CD8-positive, alpha-beta memory T cell (primary cell): ENCODE measurements around the gene KCNMA1. TPM values are rescaled to one million over a fixed set of nuclear protein-coding genes. Genes with fewer than 3 reads are reported as not detected.

Source experiments
- CTCF ChIA-PET: fragments of 350-600 bp; sonication (Branson Sonifier 250); formaldehyde crosslinking; loops from one replicate; lab custom pipeline; 2021; ENCODE audit warnings: antibody characterized with exemption; lab: Charles Lee
- POLR2A ChIA-PET: fragments of 350-600 bp; sonication (Branson Sonifier 250); formaldehyde crosslinking; loops from one replicate; lab custom pipeline; 2021; ENCODE audit warnings: antibody characterized with exemption; lab: Charles Lee
- DNase-seq, 5 donors: peaks; one replicate each; pipeline versions ENCODE4 v3.0.0 to v3.0.0-alpha.2; 2020 to 2022; ENCODE audit warnings: mixed read lengths in 1 of 5
- H3K27ac ChIP-seq: one replicate; pipeline ENCODE4 v1.7.0; 2013; ENCODE audit warnings: low read depth, mild to moderate bottlenecking, low read length, moderate library complexity
- H3K27me3 ChIP-seq: 2 replicates; pipeline ENCODE4 v1.7.0; 2013; ENCODE audit warnings: low read length, mild to moderate bottlenecking; ENCODE audit not compliant: insufficient read depth, poor library complexity, severe bottlenecking
- H3K36me3 ChIP-seq: 2 replicates; pipeline ENCODE4 v1.7.0; 2013; ENCODE audit warnings: mild to moderate bottlenecking, low read length, moderate library complexity; ENCODE audit not compliant: insufficient read depth
- H3K4me1 ChIP-seq: 2 replicates; pipeline ENCODE4 v1.7.0; 2013; ENCODE audit warnings: mild to moderate bottlenecking, low read length, moderate library complexity; ENCODE audit not compliant: insufficient read depth
- H3K4me3 ChIP-seq: 2 replicates; pipeline ENCODE4 v1.7.0; 2013; ENCODE audit warnings: mild to moderate bottlenecking, low read length
- H3K9me3 ChIP-seq: 2 replicates; pipeline ENCODE4 v1.7.0; 2013; ENCODE audit warnings: mild to moderate bottlenecking, low read length
- H3K27ac Mint-ChIP-seq, 8 donors: one replicate each; pipeline ENCODE4 v1.8.0; 2020 to 2021; ENCODE audit warnings: mixed read lengths in 8 of 8, mild to moderate bottlenecking in 6 of 8, inconsistent platforms in 3 of 8, moderate library complexity in 3 of 8
- H3K27me3 Mint-ChIP-seq, 2 donors: one replicate each; pipeline ENCODE4 v1.8.0; 2020 to 2021; ENCODE audit warnings: mixed read lengths in 2 of 2, mild to moderate bottlenecking in 1 of 2, moderate library complexity in 1 of 2
- H3K36me3 Mint-ChIP-seq, 3 donors: one replicate each; pipeline ENCODE4 v1.8.0; 2020 to 2021; ENCODE audit warnings: mixed read lengths in 3 of 3, inconsistent platforms in 1 of 3, mild to moderate bottlenecking in 1 of 3
- H3K4me1 Mint-ChIP-seq, 3 donors: one replicate each; pipeline ENCODE4 v1.8.0; 2020 to 2021; ENCODE audit warnings: mixed read lengths in 3 of 3, inconsistent platforms in 1 of 3, mild to moderate bottlenecking in 1 of 3
- H3K4me3 Mint-ChIP-seq, 7 donors: one replicate each; pipeline ENCODE4 v1.8.0; 2020 to 2021; ENCODE audit warnings: mixed read lengths in 7 of 7, mild to moderate bottlenecking in 6 of 7, moderate library complexity in 4 of 7, inconsistent platforms in 2 of 7
- H3K9me3 Mint-ChIP-seq, 5 donors: one replicate each; pipeline ENCODE4 v1.8.0; 2020 to 2022; ENCODE audit warnings: mixed read lengths in 5 of 5, mild to moderate bottlenecking in 3 of 5, moderate library complexity in 2 of 5, inconsistent platforms in 1 of 5
- polyA plus RNA-seq: library from polyadenylated mRNA; unstranded; fragments of 300-500 nt; fragmentation: Illumina TruSeq; gene quantifications from one replicate; pipeline ENCODE4 v1.2.3, GENCODE V29; 2021
- total RNA-seq, 2 experiments: library from RNA; stranded (reverse); gene quantifications; one replicate each; pipeline ENCODE4 v1.2.3, GENCODE V29; 2021

Gene KCNMA1
- total and polyA plus RNA-seq, 3 experiments from 2014 or later, result 0.20 to 0.31 TPM; not detected in 1

- H3K27ac ChIP-seq, result no peak overlapping the region
- no peaks in the 10 kb centered on the region for H3K4me1 ChIP-seq
- no peaks in the 10 kb centered on the region for H3K27me3 ChIP-seq
- Mint-ChIP-seq H3K9me3 (peaks cover 0 to 2% (median 0%) of the 10 kb centered on the region in 5 donors), H3K4me1 (peaks cover 0 to 4% (median 0%) of the 10 kb centered on the region in 3 donors), H3K27ac (no peak overlapping the region), H3K36me3 (no peaks in the 10 kb centered on the region), H3K4me3 (no peak overlapping the region), H3K27me3 (peaks cover 0 to 4% of the 10 kb centered on the region in 2 donors)
- no peaks in the 10 kb centered on the region for H3K9me3 ChIP-seq
- H3K4me3 ChIP-seq, result no peak overlapping the region
- DNase-seq, result no peak
- CTCF ChIA-PET, result no interaction called here
- H3K36me3 ChIP-seq, result no peaks in the 10 kb centered on the region
- POLR2A ChIA-PET, result no interaction called here
Observed at GRCh38 chr10:76883596-76883995, 754.0 kb downstream of the KCNMA1 start.

GRCh38 chr10:76882796-76883195, 754.8 kb downstream of the KCNMA1 start:
- Histone ChIP-seq H3K36me3 (no peaks in the 10 kb centered on the region), H3K27me3 (no peaks in the 10 kb centered on the region), H3K4me3 (no peak overlapping the region), H3K4me1 (no peaks in the 10 kb centered on the region), H3K9me3 (no peaks in the 10 kb centered on the region), H3K27ac (no peak overlapping the region)
- Mint-ChIP-seq H3K4me1 (peaks cover 0 to 4% (median 0%) of the 10 kb centered on the region in 3 donors), H3K36me3 (no peaks in the 10 kb centered on the region), H3K9me3 (peaks cover 0 to 2% (median 0%) of the 10 kb centered on the region in 5 donors), H3K27ac (no peak overlapping the region), H3K27me3 (peaks cover 0 to 4% of the 10 kb centered on the region in 2 donors), H3K4me3 (no peak overlapping the region)
- CTCF ChIA-PET, result no interaction called here
- POLR2A ChIA-PET, result no interaction called here
- DNase-seq, result no peak

GRCh38 chr10:76882245-76882644, 755.4 kb downstream of the KCNMA1 start:
- Histone ChIP-seq H3K27ac (no peak overlapping the region), H3K27me3 (no peaks in the 10 kb centered on the region), H3K9me3 (no peaks in the 10 kb centered on the region), H3K36me3 (no peaks in the 10 kb centered on the region), H3K4me1 (no peaks in the 10 kb centered on the region), H3K4me3 (no peak overlapping the region)
- Mint-ChIP-seq H3K9me3 (peaks cover 0 to 2% (median 0%) of the 10 kb centered on the region in 5 donors), H3K27ac (no peak overlapping the region), H3K4me1 (peaks cover 0 to 4% (median 0%) of the 10 kb centered on the region in 3 donors), H3K4me3 (no peak overlapping the region), H3K27me3 (peaks cover 0 to 4% of the 10 kb centered on the region in 2 donors), H3K36me3 (no peaks in the 10 kb centered on the region)
- DNase-seq, result no peak
- CTCF ChIA-PET, result no interaction called here
- POLR2A ChIA-PET, result no interaction called here

- H3K36me3 Mint-ChIP-seq, result no peaks in the 10 kb centered on the region
- Histone ChIP-seq H3K27ac (no peak overlapping the region), H3K36me3 (no peaks in the 10 kb centered on the region), H3K9me3 (no peaks in the 10 kb centered on the region), H3K27me3 (no peaks in the 10 kb centered on the region), H3K4me3 (no peak overlapping the region), H3K4me1 (no peaks in the 10 kb centered on the region)
- H3K4me3 Mint-ChIP-seq, result no peak overlapping the region
- ChIA-PET CTCF (no interaction called here), POLR2A (no interaction called here)
- H3K4me1 Mint-ChIP-seq, result peaks cover 0 to 4% (median 0%) of the 10 kb centered on the region in 3 donors
- H3K27ac Mint-ChIP-seq, result no peak overlapping the region
- no peaks in the 10 kb centered on the region for H3K9me3 Mint-ChIP-seq
- H3K27me3 Mint-ChIP-seq, result peaks cover 0 to 4% of the 10 kb centered on the region in 2 donors
- DNase-seq, result no peak
Observed at GRCh38 chr10:76881477-76882220, 756.0 kb downstream of the KCNMA1 start.

GRCh38 chr10:76880931-76881330, 756.7 kb downstream of the KCNMA1 start:
- DNase-seq, result no peak
- Mint-ChIP-seq H3K36me3 (no peaks in the 10 kb centered on the region), H3K4me1 (peaks cover 0 to 4% (median 0%) of the 10 kb centered on the region in 3 donors), H3K27ac (no peak overlapping the region), H3K27me3 (peaks cover 0 to 4% of the 10 kb centered on the region in 2 donors), H3K4me3 (no peak overlapping the region), H3K9me3 (no peaks in the 10 kb centered on the region)
- Histone ChIP-seq H3K27ac (no peak overlapping the region), H3K27me3 (no peaks in the 10 kb centered on the region), H3K4me3 (no peak overlapping the region), H3K4me1 (no peaks in the 10 kb centered on the region), H3K36me3 (no peaks in the 10 kb centered on the region), H3K9me3 (no peaks in the 10 kb centered on the region)
- ChIA-PET POLR2A (no interaction called here), CTCF (no interaction called here)

GRCh38 chr10:76879116-76879913, 758.3 kb downstream of the KCNMA1 start:
- Histone ChIP-seq H3K4me3 (no peak overlapping the region), H3K36me3 (no peaks in the 10 kb centered on the region), H3K9me3 (no peaks in the 10 kb centered on the region), H3K4me1 (no peaks in the 10 kb centered on the region), H3K27me3 (no peaks in the 10 kb centered on the region), H3K27ac (no peak overlapping the region)
- Mint-ChIP-seq H3K27ac (no peak overlapping the region), H3K27me3 (peaks cover 0 to 4% of the 10 kb centered on the region in 2 donors), H3K4me3 (no peak overlapping the region), H3K9me3 (no peaks in the 10 kb centered on the region), H3K4me1 (peaks cover 0 to 4% (median 0%) of the 10 kb centered on the region in 3 donors), H3K36me3 (no peaks in the 10 kb centered on the region)
- no peak for DNase-seq
- ChIA-PET CTCF (no interaction called here), POLR2A (no interaction called here)

- no peak overlapping the region for H3K27ac Mint-ChIP-seq
- ChIA-PET POLR2A (no interaction called here), CTCF (no interaction called here)
- Histone ChIP-seq H3K4me1 (no peaks in the 10 kb centered on the region), H3K4me3 (no peak overlapping the region), H3K27ac (no peak overlapping the region), H3K27me3 (no peaks in the 10 kb centered on the region), H3K9me3 (no peaks in the 10 kb centered on the region), H3K36me3 (no peaks in the 10 kb centered on the region)
- H3K9me3 Mint-ChIP-seq, result peaks cover 0 to 4% (median 0%) of the 10 kb centered on the region in 5 donors
- no peak overlapping the region for H3K4me3 Mint-ChIP-seq
- peaks cover 0 to 4% of the 10 kb centered on the region in 2 donors for H3K27me3 Mint-ChIP-seq
- no peak for DNase-seq
- peaks cover 0 to 4% (median 0%) of the 10 kb centered on the region in 3 donors for H3K4me1 Mint-ChIP-seq
- H3K36me3 Mint-ChIP-seq, result no peaks in the 10 kb centered on the region
Observed at GRCh38 chr10:76878514-76878913, 759.1 kb downstream of the KCNMA1 start.

GRCh38 chr10:76874896-76875295, 762.7 kb downstream of the KCNMA1 start:
- ChIA-PET POLR2A (no interaction called here), CTCF (no interaction called here)
- DNase-seq, result no peak
- no peak overlapping the region for H3K4me3 ChIP-seq
- Mint-ChIP-seq H3K4me1 (no peaks in the 10 kb centered on the region), H3K36me3 (no peaks in the 10 kb centered on the region), H3K4me3 (no peak overlapping the region), H3K27me3 (peaks cover 0 to 4% of the 10 kb centered on the region in 2 donors), H3K27ac (no peak overlapping the region), H3K9me3 (peaks cover 2 to 6% (median 2%) of the 10 kb centered on the region in 5 donors)
- H3K27ac ChIP-seq, result no peak overlapping the region
- no peaks in the 10 kb centered on the region for H3K4me1 ChIP-seq
- no peaks in the 10 kb centered on the region for H3K27me3 ChIP-seq
- H3K9me3 ChIP-seq, result no peaks in the 10 kb centered on the region
- H3K36me3 ChIP-seq, result no peaks in the 10 kb centered on the region
